Glutamatergic neuron (in vitro differentiated cells): ENCODE results near the gene RALGAPB. TPM values are rescaled to one million over a fixed set of nuclear protein-coding genes. Genes with fewer than 3 reads are reported as not detected.

Experiments
- DNase-seq: peaks from one replicate; pipeline ENCODE4 v3.0.0; 2022
- H3K27ac Mint-ChIP-seq: one replicate; pipeline ENCODE4 v1.8.0; 2020; ENCODE audit warnings: mild to moderate bottlenecking, mixed read lengths, inconsistent platforms; ENCODE audit not compliant: unreplicated experiment
- H3K27me3 Mint-ChIP-seq: one replicate; pipeline ENCODE4 v1.8.0; 2020; ENCODE audit warnings: mild to moderate bottlenecking, moderate library complexity, mixed read lengths, inconsistent platforms; ENCODE audit not compliant: unreplicated experiment
- H3K36me3 Mint-ChIP-seq: one replicate; pipeline ENCODE4 v1.8.0; 2020; ENCODE audit warnings: mild to moderate bottlenecking, mixed read lengths, inconsistent platforms; ENCODE audit not compliant: unreplicated experiment
- H3K4me1 Mint-ChIP-seq: one replicate; pipeline ENCODE4 v1.8.0; 2020; ENCODE audit warnings: mild to moderate bottlenecking, low read depth, mixed read lengths, inconsistent platforms; ENCODE audit not compliant: unreplicated experiment
- H3K4me3 Mint-ChIP-seq: one replicate; pipeline ENCODE4 v1.8.0; 2020; ENCODE audit warnings: mild to moderate bottlenecking, mixed read lengths, inconsistent platforms; ENCODE audit not compliant: unreplicated experiment
- H3K9me3 Mint-ChIP-seq: one replicate; pipeline ENCODE4 v1.8.0; 2020; ENCODE audit warnings: mild to moderate bottlenecking, moderate library complexity, mixed read lengths, inconsistent platforms; ENCODE audit not compliant: unreplicated experiment
- total RNA-seq: library from RNA; stranded (reverse); fragmentation: NEBNext Ultra II Directional; extraction: Animal tissue kit (Norgen Biotek cat#: 25700); gene quantifications from one replicate; pipeline ENCODE4 v1.2.1, GENCODE V29; 2021; ENCODE audit not compliant: unreplicated experiment
- TF ChIP-seq, protein P1 (sequence below): fragments of 200-600 bp; sonication (generic); IDR thresholded peaks from one replicate; pipeline ENCODE4 v1.5.0; 2021; ENCODE audit not compliant: partially characterized antibody, unreplicated experiment

Gene RALGAPB
- total RNA-seq, 1 donor from 2014 or later = 54.6 TPM

DNA sequence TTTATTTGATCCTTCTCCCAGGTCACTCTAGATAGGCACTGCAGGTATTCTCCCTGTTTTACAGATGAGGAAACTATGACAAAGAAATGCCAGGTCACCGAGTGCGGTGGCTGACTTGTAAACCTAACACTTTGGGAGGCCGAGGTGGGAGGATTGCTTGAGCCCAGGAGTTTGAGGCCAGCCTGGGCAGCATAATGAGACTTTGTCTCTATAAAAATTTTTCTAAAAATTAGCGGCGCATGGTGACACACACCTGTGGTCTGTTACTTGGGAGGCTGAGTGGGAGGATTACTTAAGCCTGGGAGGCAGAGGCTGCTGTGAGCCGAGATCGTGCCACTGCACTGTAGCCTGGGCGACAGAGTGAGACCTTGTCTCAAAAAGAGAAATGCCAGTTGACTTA is 5.1 kb downstream of the RALGAPB start:
- TF ChIP-seq, protein P1, sequence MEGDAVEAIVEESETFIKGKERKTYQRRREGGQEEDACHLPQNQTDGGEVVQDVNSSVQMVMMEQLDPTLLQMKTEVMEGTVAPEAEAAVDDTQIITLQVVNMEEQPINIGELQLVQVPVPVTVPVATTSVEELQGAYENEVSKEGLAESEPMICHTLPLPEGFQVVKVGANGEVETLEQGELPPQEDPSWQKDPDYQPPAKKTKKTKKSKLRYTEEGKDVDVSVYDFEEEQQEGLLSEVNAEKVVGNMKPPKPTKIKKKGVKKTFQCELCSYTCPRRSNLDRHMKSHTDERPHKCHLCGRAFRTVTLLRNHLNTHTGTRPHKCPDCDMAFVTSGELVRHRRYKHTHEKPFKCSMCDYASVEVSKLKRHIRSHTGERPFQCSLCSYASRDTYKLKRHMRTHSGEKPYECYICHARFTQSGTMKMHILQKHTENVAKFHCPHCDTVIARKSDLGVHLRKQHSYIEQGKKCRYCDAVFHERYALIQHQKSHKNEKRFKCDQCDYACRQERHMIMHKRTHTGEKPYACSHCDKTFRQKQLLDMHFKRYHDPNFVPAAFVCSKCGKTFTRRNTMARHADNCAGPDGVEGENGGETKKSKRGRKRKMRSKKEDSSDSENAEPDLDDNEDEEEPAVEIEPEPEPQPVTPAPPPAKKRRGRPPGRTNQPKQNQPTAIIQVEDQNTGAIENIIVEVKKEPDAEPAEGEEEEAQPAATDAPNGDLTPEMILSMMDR = no peak
- Mint-ChIP-seq H3K9me3 (peaks cover 5% of the 10 kb centered on the region), H3K36me3 (no peaks in the 10 kb centered on the region), H3K4me3 (no peak overlapping the region), H3K27me3 (peaks cover 4% of the 10 kb centered on the region), H3K4me1 (peaks cover 9% of the 10 kb centered on the region), H3K27ac (no peak overlapping the region)
- no peak for DNase-seq

- Mint-ChIP-seq H3K9me3 (peaks cover 2% of the 10 kb centered on the region), H3K36me3 (no peaks in the 10 kb centered on the region), H3K4me3 (no peak overlapping the region), H3K4me1 (peaks cover 7% of the 10 kb centered on the region), H3K27me3 (peaks cover 2% of the 10 kb centered on the region), H3K27ac (no peak overlapping the region)
- no peak for DNase-seq
- TF ChIP-seq, protein P1 = no peak
These were observed 7.0 kb downstream of the RALGAPB start for GRCh38 chr20:38479596-38479995.

- peaks cover 1% of the 10 kb centered on the region for H3K9me3 Mint-ChIP-seq
- H3K36me3 Mint-ChIP-seq = no peaks in the 10 kb centered on the region
- no peak for DNase-seq
- H3K4me3 Mint-ChIP-seq = no peak overlapping the region
- H3K27me3 Mint-ChIP-seq = peaks cover 2% of the 10 kb centered on the region
- TF ChIP-seq, protein P1 = no peak
- no peaks in the 10 kb centered on the region for H3K4me1 Mint-ChIP-seq
- no peak overlapping the region for H3K27ac Mint-ChIP-seq
These were observed 12.4 kb downstream of the RALGAPB start for GRCh38 chr20:38485041-38485440.

DNA sequence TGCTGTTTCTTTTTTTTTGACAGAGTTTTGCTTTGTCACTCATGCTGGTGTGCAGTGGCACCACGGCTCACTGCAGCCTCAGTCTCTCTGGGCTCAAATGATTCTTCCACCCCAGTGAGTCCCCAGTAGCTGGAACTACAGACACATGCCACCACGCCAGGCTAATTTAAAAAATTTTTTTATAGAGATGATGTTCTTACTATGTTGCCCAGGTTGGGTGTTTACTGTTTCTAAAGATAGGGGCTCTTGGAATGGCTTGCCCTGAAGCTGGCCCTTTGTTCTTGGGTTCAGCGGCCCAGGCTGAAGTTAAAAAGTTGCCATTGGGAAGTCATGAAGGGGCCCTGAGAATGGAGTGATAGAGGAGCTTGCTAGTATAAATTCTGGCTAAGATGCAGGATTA is 16.5 kb downstream of the RALGAPB start:
- H3K4me3 Mint-ChIP-seq = no peak overlapping the region
- H3K27me3 Mint-ChIP-seq = no peaks in the 10 kb centered on the region
- TF ChIP-seq, protein P1 = no peak
- DNase-seq = no peak
- H3K4me1 Mint-ChIP-seq = no peaks in the 10 kb centered on the region
- H3K9me3 Mint-ChIP-seq = no peaks in the 10 kb centered on the region
- H3K36me3 Mint-ChIP-seq = peaks cover 5% of the 10 kb centered on the region
- H3K27ac Mint-ChIP-seq = no peak overlapping the region

DNA sequence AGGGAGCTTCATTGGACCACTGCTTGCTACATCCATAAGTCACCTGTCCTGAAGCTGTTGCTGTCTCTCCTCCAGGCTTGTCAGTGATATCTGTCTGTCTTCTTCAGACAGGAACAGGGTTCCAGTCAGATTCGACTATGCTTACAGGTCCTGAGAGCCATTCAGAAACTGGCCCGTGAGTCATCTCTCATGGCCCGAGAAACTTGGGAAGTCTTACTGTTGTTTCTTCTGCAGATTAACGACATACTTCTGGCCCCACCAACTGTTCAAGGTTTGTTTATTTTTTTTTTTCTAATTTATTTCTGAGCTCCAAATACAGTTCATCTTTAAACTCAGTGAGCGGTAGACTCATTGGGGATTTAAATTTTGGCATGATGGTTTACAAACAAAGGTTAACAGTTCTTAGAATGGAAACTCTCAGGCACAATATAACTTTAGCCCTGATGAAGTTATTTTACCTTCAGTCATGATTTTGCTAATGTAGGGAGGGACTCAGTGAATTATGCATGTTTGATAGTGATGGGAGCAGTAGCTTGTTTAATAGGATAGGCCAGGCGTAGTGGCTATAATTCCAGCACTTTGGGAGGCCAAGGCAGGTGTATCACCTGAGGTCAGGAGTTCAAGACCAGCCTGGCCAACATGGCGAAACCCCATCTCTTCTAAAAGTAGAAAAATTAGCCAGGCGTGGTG is 24.7 kb downstream of the RALGAPB start:
- no peak for DNase-seq
- Mint-ChIP-seq H3K36me3 (peaks cover 5% of the 10 kb centered on the region), H3K27me3 (peaks cover 1% of the 10 kb centered on the region), H3K4me1 (no peaks in the 10 kb centered on the region), H3K27ac (no peak overlapping the region), H3K9me3 (peaks cover 2% of the 10 kb centered on the region), H3K4me3 (no peak overlapping the region)
- TF ChIP-seq, protein P1 = no peak
